Choroid plexus epithelial cell (primary cell): Measurements from ENCODE around the gene LMBR1.
"Not testable (repeated sequence)": the region's sequence is repeated elsewhere in the genome, so short reads cannot be mapped to it uniquely, and the experiment has no call there.

Source experiments
- DNase-seq: peaks from one replicate; pipeline ENCODE4 v3.0.0-alpha.2; 2010; ENCODE audit warnings: low read depth
- H3K4me3 ChIP-seq: 2 replicates; pipeline ENCODE4 v1.5.1; 2011; ENCODE audit warnings: low read depth, mild to moderate bottlenecking, control low read depth, low read length, moderate library complexity
- CTCF ChIP-seq: conservative IDR thresholded peaks from 2 replicates; pipeline ENCODE4 v1.5.1; 2011; ENCODE audit warnings: low read depth, mild to moderate bottlenecking, control low read depth, inconsistent platforms, low read length, moderate library complexity

Gene LMBR1

GRCh38 chr7:156655251-156655650, 237.7 kb downstream of the LMBR1 start:
- H3K4me3 ChIP-seq: no peak overlapping the region
- no peak for DNase-seq
- TF ChIP-seq CTCF: no peak

- DNase-seq: no peak
- no peak for TF ChIP-seq CTCF
- no peak overlapping the region for H3K4me3 ChIP-seq
These were observed 238.3 kb downstream of the LMBR1 start for GRCh38 chr7:156654511-156655234.

GRCh38 chr7:156652886-156653568, 240.0 kb downstream of the LMBR1 start:
- no peak for TF ChIP-seq CTCF
- DNase-seq: no peak
- no peak overlapping the region for H3K4me3 ChIP-seq

GRCh38 chr7:156651474-156651873, 241.5 kb downstream of the LMBR1 start:
- TF ChIP-seq CTCF: no peak
- no peak overlapping the region for H3K4me3 ChIP-seq
- no peak for DNase-seq

GRCh38 chr7:156650042-156650441, 242.9 kb downstream of the LMBR1 start:
- H3K4me3 ChIP-seq: no peak overlapping the region
- DNase-seq: peak; percentile 26
- TF ChIP-seq CTCF: peak; percentile 55

GRCh38 chr7:156647330-156647729, 245.7 kb downstream of the LMBR1 start:
- H3K4me3 ChIP-seq, DNase-seq: not testable (repeated sequence)

GRCh38 chr7:156642306-156643045, 250.5 kb downstream of the LMBR1 start:
- no peak for TF ChIP-seq CTCF
- no peak overlapping the region for H3K4me3 ChIP-seq
- DNase-seq: no peak
